Pons (tissue), 1 donor: Measurements from ENCODE around the gene ACADS.
"Not testable (repeated sequence)": the region's sequence is repeated elsewhere in the genome, so short reads cannot be mapped to it uniquely, and the experiment has no call there.

ENCODE experiments used
- DNase-seq: peaks from one replicate; pipeline ENCODE4 v3.0.0-alpha.2; 2016; ENCODE audit warnings: low spot score

Gene ACADS

DNA sequence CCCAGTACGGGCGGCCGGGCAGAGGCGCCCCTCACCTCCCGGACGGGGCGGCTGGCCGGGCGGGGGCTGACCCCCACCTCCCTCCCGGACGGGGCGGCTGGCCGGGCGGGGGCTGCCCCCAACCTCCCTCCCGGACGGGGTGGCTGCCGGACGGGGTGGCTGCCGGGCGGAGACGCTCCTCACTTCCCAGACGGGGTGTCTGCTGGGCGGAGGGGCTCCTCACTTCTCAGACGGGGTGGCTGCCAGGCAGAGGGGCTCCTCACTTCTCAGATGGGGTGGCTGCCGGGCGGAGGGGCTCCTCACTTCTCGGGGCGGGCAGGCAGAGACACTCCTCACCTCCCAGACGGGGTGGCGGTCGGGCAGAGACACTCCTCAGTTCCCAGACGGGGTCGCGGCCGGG, 6.6 kb downstream of the ACADS start:
- not testable (repeated sequence) for DNase-seq

DNA sequence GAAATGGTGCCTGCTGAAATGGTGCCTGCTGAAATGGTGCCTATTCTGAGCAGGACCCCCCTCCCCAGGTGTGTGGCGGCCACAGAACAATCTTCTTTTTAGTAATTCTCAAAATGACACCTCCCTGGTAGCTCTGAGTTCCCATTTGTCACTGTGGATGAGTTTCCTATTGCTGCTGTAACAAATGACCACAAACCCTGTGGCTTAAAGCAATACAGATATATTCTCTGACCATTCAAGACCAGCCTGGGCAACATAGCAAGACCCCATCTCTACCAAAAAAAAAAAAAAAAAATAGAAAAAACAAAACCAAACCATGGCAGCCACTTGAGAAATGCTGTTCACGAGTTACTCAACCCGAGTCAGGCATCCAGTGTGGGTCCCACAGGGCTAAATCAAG, 7.9 kb downstream of the ACADS start:
- DNase-seq: no peak

DNA sequence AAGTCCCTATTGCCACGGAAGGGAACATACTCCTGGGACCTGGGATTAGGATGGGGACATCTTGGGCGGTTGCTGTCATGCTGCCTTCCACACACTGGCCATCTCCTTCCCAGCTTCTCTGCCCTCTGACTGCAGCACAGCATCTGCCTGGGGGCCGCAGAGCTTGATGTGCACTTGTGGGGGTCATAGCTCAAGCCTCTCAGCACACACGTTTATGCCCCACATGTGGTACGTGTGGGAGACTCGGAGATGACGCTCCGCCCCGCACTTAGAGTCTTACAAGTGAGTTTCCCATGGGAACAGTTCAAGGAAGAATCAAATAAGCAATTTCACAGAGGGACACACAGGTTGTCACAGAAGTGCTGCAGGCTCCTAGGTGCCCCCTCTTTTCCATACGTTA, 8.6 kb downstream of the ACADS start:
- DNase-seq: no peak

DNA sequence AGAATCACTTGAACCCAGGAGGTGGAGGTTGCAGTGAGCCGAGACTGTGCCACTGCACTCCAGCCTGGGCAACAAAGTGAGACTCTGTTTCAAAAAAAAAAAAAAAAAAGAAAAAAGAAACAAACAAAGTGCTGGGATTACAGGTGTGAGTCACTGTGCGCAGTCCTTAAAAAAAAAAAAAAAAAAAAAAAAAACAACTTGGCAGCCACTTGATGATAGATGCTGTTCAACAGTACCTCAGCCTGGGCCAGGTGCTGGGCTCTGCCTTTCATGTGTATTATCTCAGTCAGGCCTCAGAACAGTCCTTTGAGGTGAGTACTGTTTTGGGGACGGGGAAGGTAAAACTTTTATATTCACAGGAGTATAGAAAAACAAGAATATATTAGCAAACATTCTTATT, 9.6 kb downstream of the ACADS start:
- DNase-seq: no peak

DNA sequence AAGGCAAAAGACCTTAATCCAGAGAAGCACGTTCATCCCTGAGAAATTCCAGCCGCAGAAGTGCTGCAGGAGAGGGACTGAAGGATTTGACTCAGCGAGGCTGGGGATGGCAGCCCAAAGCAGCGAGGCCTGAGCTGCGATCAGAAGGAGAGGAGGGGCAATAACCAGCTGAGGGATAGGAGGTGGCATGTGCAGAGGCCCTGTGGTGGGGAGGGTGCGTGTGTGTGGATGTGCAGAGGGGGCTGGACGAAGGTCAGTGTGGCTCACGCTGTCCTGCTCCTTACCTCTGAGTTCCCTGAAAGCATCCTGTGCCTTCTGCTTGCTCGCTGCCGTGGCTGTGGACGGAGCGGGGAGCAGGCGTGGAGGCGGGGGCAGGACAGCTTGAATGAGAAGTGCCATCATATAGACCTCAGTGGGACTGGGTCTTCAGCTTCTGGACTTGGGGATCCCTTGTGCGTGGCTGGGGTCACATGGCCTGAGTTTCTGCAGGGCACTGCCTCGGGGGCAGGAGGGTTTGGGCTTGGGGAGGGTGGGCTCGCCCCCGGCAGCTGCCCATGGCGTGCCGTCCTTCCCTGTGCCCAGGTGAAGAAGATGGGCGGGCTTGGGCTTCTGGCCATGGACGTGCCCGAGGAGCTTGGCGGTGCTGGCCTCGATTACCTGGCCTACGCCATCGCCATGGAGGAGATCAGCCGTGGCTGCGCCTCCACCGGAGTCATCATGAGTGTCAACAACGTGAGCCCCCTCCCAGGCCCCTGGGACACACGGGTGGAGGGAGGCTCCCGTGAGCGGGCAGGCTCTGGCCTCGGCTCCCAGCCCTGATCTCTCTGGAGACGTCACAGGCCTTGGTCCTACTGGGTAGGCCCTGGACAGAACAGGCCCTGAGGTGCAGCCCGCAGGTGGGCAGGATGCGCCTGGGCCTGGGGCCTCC, 11.0 kb downstream of the ACADS start:
- DNase-seq: no peak

DNA sequence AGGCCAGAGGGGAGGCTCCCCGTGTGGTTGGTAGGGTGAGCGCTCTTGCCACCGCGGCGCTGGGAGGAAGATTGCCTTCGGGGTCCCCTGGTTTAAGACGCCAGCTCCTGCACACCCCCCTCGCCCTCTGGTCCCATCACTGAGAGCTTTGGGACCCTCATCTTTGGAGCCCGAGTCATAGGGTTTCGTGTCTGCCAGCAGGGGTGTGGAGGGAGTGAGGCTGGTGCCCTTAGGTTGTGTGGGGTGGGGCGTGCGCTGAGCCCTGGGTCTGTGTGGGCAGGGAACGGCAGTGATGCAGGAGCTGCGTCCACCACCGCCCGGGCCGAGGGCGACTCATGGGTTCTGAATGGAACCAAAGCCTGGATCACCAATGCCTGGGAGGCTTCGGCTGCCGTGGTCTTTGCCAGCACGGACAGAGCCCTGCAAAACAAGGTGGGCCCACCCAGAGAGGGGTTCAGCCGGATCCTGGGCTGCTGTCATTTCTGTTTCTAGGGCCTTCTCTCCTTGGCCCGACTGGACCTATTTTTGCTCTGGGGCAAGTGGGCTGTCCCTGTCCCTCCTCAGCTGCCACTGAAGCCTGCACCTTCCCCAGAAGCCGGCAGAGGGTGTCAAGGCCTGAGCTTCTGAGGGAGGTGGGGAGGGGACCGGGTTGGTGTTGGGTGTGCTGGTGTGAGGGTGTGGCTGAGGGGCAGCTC, 12.1 kb downstream of the ACADS start:
- DNase-seq: no peak

DNA sequence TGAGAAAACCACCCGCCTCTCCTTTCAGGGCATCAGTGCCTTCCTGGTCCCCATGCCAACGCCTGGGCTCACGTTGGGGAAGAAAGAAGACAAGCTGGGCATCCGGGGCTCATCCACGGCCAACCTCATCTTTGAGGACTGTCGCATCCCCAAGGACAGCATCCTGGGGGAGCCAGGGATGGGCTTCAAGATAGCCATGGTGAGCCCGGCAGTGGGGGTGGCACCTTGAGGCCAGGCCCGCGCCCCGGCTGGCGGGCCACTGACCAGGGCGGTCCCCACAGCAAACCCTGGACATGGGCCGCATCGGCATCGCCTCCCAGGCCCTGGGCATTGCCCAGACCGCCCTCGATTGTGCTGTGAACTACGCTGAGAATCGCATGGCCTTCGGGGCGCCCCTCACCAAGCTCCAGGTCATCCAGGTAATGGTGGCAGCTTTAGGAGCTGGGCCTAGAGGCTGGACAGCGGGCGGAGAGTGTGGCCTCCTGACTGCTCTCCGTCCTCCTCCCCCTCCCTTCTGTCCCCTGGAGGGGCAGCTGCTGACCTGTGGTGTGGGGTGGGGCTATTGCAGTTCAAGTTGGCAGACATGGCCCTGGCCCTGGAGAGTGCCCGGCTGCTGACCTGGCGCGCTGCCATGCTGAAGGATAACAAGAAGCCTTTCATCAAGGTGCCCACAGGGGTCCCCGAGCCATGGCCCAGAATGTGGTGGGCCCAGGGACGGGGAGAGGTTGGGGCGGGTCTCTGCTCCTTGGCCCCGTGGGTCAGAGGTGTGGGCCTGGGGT, 12.8 kb downstream of the ACADS start:
- no peak for DNase-seq

DNA sequence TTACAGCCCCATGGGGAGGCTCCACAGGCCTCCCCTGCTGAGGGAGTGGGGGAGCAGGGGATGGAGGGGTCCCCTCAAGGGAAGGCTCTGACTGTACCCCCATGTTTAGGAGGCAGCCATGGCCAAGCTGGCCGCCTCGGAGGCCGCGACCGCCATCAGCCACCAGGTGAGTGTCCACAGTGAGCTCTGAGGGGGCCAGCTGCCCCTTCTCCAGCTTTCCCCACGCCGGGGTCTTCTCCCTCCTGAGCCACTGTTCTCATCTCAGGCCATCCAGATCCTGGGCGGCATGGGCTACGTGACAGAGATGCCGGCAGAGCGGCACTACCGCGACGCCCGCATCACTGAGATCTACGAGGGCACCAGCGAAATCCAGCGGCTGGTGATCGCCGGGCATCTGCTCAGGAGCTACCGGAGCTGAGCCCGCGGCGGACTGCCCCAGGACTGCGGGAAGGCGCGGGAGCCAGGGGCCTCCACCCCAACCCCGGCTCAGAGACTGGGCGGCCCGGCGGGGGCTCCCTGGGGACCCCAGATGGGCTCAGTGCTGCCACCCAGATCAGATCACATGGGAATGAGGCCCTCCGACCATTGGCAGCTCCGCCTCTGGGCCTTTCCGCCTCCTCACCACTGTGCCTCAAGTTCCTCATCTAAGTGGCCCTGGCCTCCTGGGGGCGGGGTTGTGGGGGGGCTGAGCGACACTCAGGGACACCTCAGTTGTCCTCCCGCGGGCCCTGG, 13.6 kb downstream of the ACADS start:
- no peak for DNase-seq

DNA sequence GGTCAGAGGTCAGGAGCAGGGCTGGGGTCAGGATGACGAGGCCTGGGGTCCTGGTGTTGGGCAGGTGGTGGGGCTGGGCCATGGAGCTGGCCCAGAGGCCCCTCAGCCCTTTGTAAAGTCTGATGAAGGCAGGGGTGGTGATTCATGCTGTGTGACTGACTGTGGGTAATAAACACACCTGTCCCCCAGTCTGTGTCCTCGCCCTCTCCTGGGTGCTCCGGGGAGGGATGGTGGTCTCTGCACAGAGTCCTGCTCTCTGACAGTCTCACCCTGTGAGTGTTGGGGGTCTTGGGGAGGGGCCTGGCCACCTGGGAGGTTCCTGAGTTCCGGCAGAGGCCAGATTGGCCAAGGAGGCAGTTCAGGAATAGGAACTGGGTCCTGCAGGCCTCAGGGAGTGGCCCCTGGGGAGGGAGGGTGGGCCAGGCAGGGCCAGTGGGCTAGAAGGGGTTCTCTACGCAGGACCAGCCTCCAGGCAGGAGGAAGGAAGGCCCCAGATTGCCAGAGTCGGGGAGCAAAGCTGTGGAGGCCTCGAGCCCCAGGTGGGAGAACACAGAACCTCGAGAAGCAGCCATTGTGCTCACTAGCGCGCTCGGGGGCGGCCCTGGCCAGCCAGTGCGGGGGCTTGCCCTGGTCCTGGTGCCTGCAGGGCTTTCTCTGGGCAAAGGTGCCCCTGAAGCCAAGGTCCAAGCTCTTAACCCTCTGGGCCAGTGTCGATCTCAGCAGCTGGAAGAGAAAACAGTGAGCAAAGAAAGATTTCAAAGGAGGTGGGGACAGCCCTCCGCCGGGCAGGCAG, 14.4 kb downstream of the ACADS start:
- no peak for DNase-seq

DNA sequence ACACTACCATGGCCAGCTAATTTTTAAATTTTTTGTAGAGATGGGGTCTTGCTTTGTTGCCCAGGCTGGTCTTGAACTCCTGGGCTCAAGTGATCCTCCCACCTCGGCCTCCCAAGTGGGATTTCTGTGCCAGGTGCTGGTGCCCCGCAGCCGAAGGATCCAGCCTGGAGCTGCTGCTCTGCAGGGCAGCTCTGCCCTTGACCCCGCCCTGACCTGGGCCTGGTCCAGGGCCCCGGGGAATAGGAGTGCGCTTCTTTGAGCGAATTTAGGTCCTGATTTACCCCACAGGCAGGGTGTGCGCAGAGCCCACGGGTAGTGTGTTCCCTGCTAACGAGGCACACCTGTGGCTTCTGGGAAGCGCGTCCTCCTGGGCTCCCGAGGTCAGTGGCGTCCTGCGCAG, 15.2 kb downstream of the ACADS start:
- no peak for DNase-seq

DNA sequence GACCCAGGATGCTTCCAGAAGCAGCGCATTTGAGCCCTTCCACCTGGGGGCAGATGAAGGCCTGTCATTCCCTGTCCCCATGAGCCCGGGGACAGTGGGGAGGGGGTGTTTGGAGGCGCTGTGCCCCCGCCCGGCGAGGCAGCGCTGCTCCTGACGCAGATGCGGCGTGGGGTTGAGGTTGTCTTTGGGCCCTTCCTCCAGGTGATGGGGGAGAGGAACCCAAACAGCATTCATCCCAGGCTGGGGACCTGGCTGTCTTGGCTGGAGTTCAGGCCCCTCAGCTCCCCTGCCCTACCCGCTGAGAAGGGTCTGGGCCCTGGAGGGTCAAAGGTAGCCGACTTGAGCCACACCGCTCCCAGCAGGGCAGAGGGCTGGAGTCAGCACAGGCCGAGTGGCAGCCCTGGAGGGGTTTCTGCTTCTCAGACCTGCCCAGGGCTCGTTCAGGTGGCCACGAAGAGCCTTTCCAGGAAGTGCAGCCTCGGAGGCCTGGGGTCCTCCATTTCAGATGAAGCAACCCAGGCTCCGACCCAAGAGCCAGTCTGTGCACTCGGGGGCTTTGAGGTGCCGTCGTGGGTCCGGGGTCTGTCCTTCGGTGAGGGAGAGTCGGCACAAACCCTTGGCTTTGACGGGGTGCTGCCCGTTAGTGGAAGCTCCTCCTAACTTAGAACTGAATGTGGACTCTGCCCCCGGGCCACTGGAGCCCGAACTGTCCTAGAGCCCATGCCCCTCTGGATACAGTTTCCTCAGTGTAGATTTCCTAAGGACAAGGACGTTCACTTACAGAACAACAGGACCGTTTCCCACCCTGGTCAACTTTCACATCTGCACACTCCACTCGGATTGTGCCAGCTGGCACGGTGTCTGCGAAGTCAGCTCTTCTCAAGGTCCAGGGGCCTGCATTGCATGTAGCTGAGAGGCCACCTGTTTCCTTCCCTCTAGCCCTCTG, 16.1 kb downstream of the ACADS start:
- DNase-seq: no peak

DNA sequence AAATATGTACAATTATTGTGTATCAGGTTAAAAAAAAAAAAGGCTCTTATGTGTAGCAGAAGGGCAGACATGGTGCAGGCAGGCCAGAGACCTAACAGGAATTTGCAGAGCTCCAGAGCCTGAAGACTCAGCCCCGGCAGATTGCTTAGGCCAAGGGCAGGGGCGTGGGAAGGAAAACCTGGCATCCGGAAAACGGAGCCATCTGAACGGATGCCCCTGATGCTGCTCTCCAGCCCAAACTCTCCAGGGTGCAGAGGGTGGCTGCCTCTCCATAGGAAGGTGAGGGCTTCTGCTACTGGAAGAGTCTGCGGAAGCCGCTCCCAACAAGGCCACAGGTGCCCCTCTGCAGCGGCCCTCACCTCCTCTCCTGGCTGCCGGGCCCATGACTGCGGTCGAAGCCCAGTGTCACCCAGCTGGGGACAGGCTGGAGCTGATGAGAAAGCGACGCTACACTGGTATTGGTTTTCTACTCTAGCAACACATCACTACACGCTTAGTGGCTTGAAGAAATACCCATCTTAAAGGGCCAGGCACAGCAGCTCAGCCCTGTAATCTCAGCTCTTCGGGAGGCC, 19.4 kb downstream of the ACADS start:
- no peak for DNase-seq

DNA sequence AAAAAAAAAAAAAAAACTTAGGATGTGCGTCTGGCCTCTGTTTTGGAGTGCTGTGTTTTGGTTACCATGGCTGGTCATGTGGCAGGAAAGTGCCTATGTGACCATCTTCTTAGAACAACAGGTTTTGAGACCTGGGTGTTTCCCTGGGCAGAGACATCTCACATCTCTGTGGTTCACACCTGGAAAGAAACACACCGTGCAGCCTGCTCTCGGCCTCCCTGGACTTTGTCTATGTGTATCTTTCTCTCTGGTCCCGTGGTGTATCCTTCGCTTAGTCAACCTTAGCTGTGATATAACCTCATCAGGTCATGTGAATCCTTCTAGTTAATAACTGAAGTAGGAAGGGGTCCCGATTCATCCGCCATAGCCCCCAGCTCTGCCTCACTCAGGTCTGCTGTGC, 22.6 kb downstream of the ACADS start:
- no peak for DNase-seq

DNA sequence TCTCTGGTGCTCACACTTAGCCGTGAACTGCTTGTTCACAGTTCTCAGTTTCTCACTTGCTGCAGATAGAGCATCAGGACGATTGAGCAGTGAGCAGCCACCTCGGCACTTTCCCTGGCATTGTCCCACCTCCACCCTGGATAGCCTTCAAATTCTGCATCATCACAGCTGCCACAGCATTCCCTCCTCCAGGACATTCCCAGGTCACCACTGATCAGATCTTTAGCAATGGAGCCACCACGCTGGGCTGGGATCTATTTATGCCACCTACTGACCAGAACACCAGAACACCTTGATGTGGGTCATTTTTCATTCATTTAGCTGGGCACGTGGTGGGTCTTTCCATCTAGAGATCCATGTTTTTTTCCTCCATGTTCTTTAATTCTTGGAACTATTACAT, 23.6 kb downstream of the ACADS start:
- no peak for DNase-seq

DNA sequence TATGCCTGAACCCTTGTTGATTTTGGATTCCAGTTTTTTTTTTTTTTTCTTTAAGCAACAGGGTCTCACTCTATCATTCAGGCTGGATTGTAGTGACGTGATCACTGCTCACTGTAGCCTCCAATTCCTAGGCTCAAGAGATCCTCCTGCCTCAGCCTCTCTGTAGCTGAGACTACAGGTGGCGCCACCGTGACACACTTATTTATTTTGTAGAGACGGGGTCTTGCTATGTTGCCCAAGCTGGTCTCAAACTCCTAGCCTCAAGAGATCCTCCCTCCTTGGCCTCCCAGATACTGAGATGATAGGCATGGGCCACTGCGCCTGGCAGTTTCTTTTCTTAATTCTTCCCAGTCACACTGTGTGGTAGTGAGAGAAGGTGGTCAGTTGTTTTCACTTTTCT, 25.2 kb downstream of the ACADS start:
- no peak for DNase-seq

DNA sequence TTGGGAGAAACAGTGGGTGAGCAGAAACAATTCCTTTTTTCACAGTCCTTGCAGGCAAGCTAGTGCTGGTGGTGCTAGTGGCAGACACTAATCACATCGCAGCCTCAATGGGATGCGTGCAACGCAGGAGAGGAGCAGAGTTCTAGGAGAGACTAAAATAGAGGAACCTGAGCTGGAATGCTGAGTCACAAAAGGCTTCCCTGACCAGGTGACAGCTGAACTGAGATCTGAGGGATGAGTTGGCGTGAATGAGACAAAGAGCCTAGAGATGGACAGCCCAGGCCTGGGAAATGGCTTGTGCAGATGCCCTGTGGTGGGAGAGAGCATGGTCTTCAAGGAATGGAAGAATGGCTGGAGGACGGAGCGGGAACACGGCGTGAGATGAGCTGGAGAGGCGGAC, 25.8 kb downstream of the ACADS start:
- no peak for DNase-seq

DNA sequence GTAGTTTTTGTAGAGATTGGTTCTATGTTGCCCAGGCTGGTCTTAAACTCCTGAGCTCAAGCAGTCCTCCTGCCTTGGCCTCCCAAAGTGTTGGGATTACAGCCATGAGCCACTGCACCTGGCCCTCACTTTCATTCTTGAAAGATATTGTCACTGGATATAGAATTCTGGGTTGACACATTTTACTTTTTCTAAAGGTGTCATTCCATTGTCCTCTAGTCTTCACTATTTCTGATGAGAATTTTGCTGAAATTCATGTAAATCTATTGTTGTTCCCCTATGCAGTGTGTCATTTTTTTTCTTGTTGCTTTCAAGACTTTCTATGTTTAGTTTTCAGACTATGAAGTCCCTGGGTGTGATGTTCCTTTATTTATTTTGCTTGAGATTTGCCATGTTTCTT, 29.2 kb downstream of the ACADS start:
- no peak for DNase-seq

DNA sequence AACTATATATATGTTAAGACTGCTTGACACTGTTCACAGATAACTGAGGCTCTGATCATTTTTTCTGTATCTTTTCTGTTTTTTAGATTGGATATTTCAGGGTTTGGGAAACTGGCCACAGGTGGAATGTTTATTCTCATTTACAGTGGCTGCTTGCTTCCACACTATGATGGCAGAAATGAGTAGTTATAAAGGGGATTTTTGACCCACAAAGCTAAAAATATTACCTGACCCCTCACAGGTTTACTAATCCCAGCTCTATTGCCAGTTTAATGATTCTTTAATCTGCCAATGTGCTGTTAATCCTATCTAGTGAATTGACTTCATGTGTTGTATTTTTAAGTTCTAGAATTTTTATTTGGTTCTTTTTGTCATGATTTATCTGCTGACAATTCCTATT, 29.6 kb downstream of the ACADS start:
- no peak for DNase-seq

DNA sequence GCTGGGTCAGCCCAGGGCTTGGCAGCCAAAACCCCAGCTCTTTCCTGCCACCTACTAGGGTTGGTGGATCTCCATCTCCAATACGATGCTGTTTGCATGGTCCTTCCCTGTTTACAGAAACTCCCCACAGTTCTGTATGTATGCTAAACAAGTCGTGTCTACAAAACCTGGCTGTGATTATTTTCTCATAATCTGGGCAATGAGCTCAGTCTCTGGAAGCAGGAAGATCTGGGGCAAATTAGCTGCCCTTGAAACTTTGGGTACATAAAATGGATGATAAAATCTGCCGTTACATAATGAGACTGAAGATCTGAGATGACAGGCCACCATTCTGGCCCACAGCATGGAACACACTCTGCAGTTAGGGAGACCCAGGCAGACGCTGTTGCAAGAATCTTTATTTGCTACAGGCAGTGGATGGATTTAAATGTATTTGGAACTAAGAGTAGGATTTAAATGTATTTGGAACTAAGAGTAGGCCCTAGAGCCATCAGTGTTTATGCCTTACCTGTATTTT, 31.7 kb downstream of the ACADS start:
- DNase-seq: no peak
